Testis (tissue), 3 donors: ENCODE results near the gene SLC4A4. TPM values are rescaled to one million over a fixed set of nuclear protein-coding genes. Genes with fewer than 3 reads are reported as not detected.

Experiments
- DNase-seq: peaks from one replicate; pipeline ENCODE4 v3.0.0-alpha.2; 2019
- H3K27ac ChIP-seq, 2 donors: fragments of 200-600 bp; sonication (generic); one replicate each; pipeline ENCODE4 v1.5.1; 2019
- H3K27me3 ChIP-seq: fragments of 200-600 bp; sonication (generic); one replicate; pipeline ENCODE4 v1.5.1; 2019
- H3K36me3 ChIP-seq: fragments of 200-600 bp; sonication (generic); one replicate; pipeline ENCODE4 v1.5.1; 2017; ENCODE audit warnings: low read depth; ENCODE audit errors: missing control alignments
- H3K4me1 ChIP-seq: fragments of 200-600 bp; sonication (generic); one replicate; pipeline ENCODE4 v1.5.1; 2019
- H3K4me3 ChIP-seq, 2 donors: fragments of 200-600 bp; sonication (generic); one replicate each; pipeline ENCODE4 v1.5.1; 2017 to 2019
- H3K9me3 ChIP-seq: fragments of 200-600 bp; sonication (generic); one replicate; pipeline ENCODE4 v1.5.1; 2017
- CTCF ChIP-seq, 3 experiments: fragments of 450-650 bp in 2 of 3; fragments of 200-600 bp in 1 of 3; sonication (generic) in 1 of 3; IDR thresholded peaks; one replicate each; pipeline ENCODE4 v1.5.1; 2016 to 2019; ENCODE audit warnings: antibody characterized with exemption in 3 of 3, mild to moderate bottlenecking in 2 of 3, moderate library complexity in 1 of 3
- POLR2A ChIP-seq: fragments of 450-650 bp; IDR thresholded peaks from one replicate; pipeline ENCODE4 v1.6.1; 2017; ENCODE audit warnings: antibody characterized with exemption, mild to moderate bottlenecking, moderate library complexity
- WGBS, 2 donors: methylation state at CpG; one replicate each; pipeline ENCODE4 v1.1.5; 2018; 5-methylcytosine and 5-hydroxymethylcytosine counted together
- intact Hi-C: fragments of 100-400 bp; cut with DNase I; formaldehyde crosslinking; loops from one replicate; pipeline ENCODE4 v1.15.1; 2023; ENCODE audit warnings: low total_unique reads
- polyA plus RNA-seq: library from polyadenylated mRNA; stranded (reverse); fragments of 350-450 nt; fragmentation: Illumina TruSeq; extraction: RNeasy Lipid Tissue Mini Kit (QIAGEN cat#74804); gene quantifications from one replicate; pipeline ENCODE4 v1.2.3, GENCODE V29; 2014; ENCODE audit warnings: low read depth, low replicate concordance; ENCODE audit not compliant: insufficient read depth
- total RNA-seq, 2 donors: library from RNA; depleted of rRNA; stranded (reverse); fragments of >200 nt; gene quantifications; one replicate each; pipeline ENCODE4 v1.2.3, GENCODE V29; 2016

The SLC4A4 gene
- total and polyA plus RNA-seq, 3 donors from 2014 or later: 1.7 to 2.9 (median 2.2) TPM

DNA sequence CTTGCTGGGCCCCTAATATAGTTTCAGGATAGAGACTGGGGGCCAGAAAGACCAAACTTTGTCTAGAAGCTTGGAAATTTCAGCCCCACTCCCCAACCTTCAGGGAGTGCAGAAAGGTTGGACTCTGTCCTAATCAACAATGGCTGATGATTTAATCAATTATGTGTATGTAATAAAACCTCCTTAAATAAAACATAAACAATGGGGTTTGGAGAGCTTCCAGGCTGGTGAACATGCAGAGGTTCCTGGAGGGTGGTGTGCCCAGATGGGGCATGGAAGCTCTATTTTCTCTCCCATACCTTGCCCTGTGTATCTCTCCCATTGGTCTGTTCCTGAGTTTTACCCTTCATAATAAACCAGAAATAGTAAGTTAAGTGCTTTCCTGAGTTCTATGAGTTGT lies 270.8 kb downstream of the SLC4A4 start:
- H3K4me3 ChIP-seq: no peak overlapping the region
- intact Hi-C loops: no loop called here

DNA sequence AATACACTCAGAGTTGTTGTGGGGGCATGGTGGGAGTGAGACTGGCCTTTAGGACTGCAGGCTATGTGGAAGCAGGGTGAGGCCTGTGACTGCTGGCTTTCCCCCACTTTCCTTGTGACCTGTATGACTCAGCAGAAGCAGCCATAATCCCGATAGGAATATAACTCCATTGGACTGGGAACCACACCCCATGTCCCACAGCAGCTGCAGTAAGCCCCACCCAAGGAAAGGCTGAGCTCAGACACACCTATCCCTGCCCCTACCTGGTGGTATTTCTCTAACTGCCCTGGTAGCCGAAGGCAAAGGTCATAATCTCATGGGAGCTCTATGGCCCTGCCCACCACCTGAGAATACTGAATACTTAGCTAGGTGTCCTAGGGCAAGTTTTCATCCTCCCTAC lies 275.8 kb downstream of the SLC4A4 start:
- no peak for DNase-seq
- 75 to 90% methylated on average over 1 to 2 of the region's 2 CpGs for WGBS, 2 donors
- TF ChIP-seq POLR2A (no peak), CTCF (IDR thresholded peaks at IDR 0.05) (no peak)
- Histone ChIP-seq H3K4me1 (no peaks in the 10 kb centered on the region), H3K9me3 (no peaks in the 10 kb centered on the region), H3K27me3 (no peaks in the 10 kb centered on the region), H3K4me3 (no peak overlapping the region), H3K36me3 (no peaks in the 10 kb centered on the region), H3K27ac (no peak overlapping the region)
- intact Hi-C loops: no loop called here

More for the DNA sequence above, 270.8 kb downstream of the SLC4A4 start:
- Histone ChIP-seq H3K4me1 (no peaks in the 10 kb centered on the region), H3K36me3 (no peaks in the 10 kb centered on the region), H3K27ac (no peak overlapping the region), H3K27me3 (no peaks in the 10 kb centered on the region), H3K9me3 (no peaks in the 10 kb centered on the region)
- TF ChIP-seq POLR2A: no peak
- no peak for TF ChIP-seq CTCF (IDR thresholded peaks at IDR 0.05)
- DNase-seq: no peak

- no peak for TF ChIP-seq CTCF (IDR thresholded peaks at IDR 0.05)
- H3K4me1 ChIP-seq: no peaks in the 10 kb centered on the region
- WGBS, 2 donors: 90 to 96% methylated on average over 3 of the region's 3 CpGs
- H3K36me3 ChIP-seq: no peaks in the 10 kb centered on the region
- no peak for DNase-seq
- H3K27ac ChIP-seq: no peak overlapping the region
- H3K4me3 ChIP-seq: no peak overlapping the region
- H3K9me3 ChIP-seq: no peaks in the 10 kb centered on the region
- no peaks in the 10 kb centered on the region for H3K27me3 ChIP-seq
- intact Hi-C loops: no loop called here
These were observed 277.5 kb downstream of the SLC4A4 start for GRCh38 chr4:71616168-71616811.
